Prostate gland (tissue), 2 donors: ENCODE results near the gene TRIM56. TPM values are rescaled to one million over a fixed set of nuclear protein-coding genes. Genes with fewer than 3 reads are reported as not detected.
"Not testable (repeated sequence)": the region's sequence is repeated elsewhere in the genome, so short reads cannot be mapped to it uniquely, and the experiment has no call there.

Source experiments
- DNase-seq: peaks from one replicate; pipeline ENCODE4 v3.0.0-alpha.2; 2019; ENCODE audit warnings: low spot score
- H3K27ac ChIP-seq, 2 donors: fragments of 200-600 bp; sonication (generic); 2 replicates each; pipeline ENCODE4 v1.5.1; 2017 to 2019
- H3K27me3 ChIP-seq: fragments of 200-600 bp; sonication (generic); replicated peaks from 2 replicates; pipeline ENCODE4 v1.5.1; 2019; ENCODE audit not compliant: insufficient read depth
- H3K36me3 ChIP-seq, 2 donors: fragments of 200-600 bp; sonication (generic); 1 replicate in 1 of 2; 2 replicates in 1 of 2; pipeline versions ENCODE4 v1.5.1 to v1.8.1; 2017 to 2019
- H3K4me1 ChIP-seq: fragments of 200-600 bp; sonication (generic); replicated peaks from 2 replicates; pipeline ENCODE4 v1.5.1; 2019
- H3K4me3 ChIP-seq, 2 donors: fragments of 200-600 bp; sonication (generic); 2 replicates each; pipeline ENCODE4 v1.5.1; 2017 to 2019
- H3K9me3 ChIP-seq: fragments of 200-600 bp; sonication (generic); 2 replicates; pipeline ENCODE4 v1.5.1; 2017
- CTCF ChIP-seq, 4 experiments: fragments of 200-600 bp in 2 of 4; fragments of 450-650 bp in 2 of 4; sonication (generic) in 2 of 4; IDR thresholded peaks; 1 replicate in 3 of 4; 2 replicates in 1 of 4; pipeline ENCODE4 v1.5.1; 2016 to 2019; ENCODE audit warnings: antibody characterized with exemption in 4 of 4, mild to moderate bottlenecking in 2 of 4, moderate library complexity in 2 of 4
- POLR2A ChIP-seq: fragments of 450-650 bp; IDR thresholded peaks from one replicate; pipeline ENCODE4 v1.6.1; 2016; ENCODE audit warnings: antibody characterized with exemption, mild to moderate bottlenecking
- POLR2AphosphoS5 ChIP-seq: sonication (generic); formaldehyde crosslinking; IDR thresholded peaks from one replicate; pipeline ENCODE4 v1.6.1; 2017; ENCODE audit warnings: antibody characterized with exemption
- WGBS: methylation state at CpG from one replicate; pipeline ENCODE4 v1.1.5; 2018; 5-methylcytosine and 5-hydroxymethylcytosine counted together
- intact Hi-C: fragments of 100-400 bp; cut with DNase I; formaldehyde crosslinking; loops from one replicate; pipeline ENCODE4 v1.14.2; 2022
- total RNA-seq, 2 donors: library from RNA; depleted of rRNA; stranded (reverse); fragments of >200 nt; gene quantifications; one replicate each; pipeline ENCODE4 v1.1.0, GENCODE V29; 2016

TRIM56 gene
- total RNA-seq, 2 donors from 2014 or later: 32.0 to 36.1 TPM

- no peak overlapping the region for H3K27ac ChIP-seq
- no peaks in the 10 kb centered on the region for H3K4me1 ChIP-seq
- no peak overlapping the region for H3K4me3 ChIP-seq
- TF ChIP-seq CTCF (IDR thresholded peaks at IDR 0.05) (no peak), POLR2AphosphoS5 (no peak), POLR2A (no peak)
- no peaks in the 10 kb centered on the region for H3K9me3 ChIP-seq
- H3K27me3 ChIP-seq: no peaks in the 10 kb centered on the region
- no peak for DNase-seq
- WGBS: 70% methylated on average over 4 of the region's 4 CpGs
- intact Hi-C loops: no loop called here
- no peaks in the 10 kb centered on the region for H3K36me3 ChIP-seq
Observed at GRCh38 chr7:101097561-101097960, 12.3 kb downstream of the TRIM56 start.

- Histone ChIP-seq H3K36me3 (no peaks in the 10 kb centered on the region), H3K27me3 (no peaks in the 10 kb centered on the region), H3K4me3 (no peak overlapping the region), H3K27ac (peak overlapping the region; percentile 51 to 63), H3K9me3 (no peaks in the 10 kb centered on the region), H3K4me1 (no peaks in the 10 kb centered on the region)
- intact Hi-C loops: no loop called here
- whole genome bisulfite sequencing: 18% methylated on average over 26 of the region's 26 CpGs
- peak; percentile 85 for TF ChIP-seq POLR2AphosphoS5
- no peak for TF ChIP-seq CTCF (IDR thresholded peaks at IDR 0.05)
- DNase-seq: peak; percentile 75
Observed at GRCh38 chr7:101099969-101100781, 14.9 kb downstream of the TRIM56 start.

- WGBS: 95% methylated on average over 18 of the region's 18 CpGs
- Histone ChIP-seq H3K36me3 (no peaks in the 10 kb centered on the region), H3K9me3 (no peaks in the 10 kb centered on the region), H3K4me1 (no peaks in the 10 kb centered on the region), H3K27ac (peak overlapping the region; percentile 51 to 63), H3K4me3 (no peak overlapping the region), H3K27me3 (no peaks in the 10 kb centered on the region)
- TF ChIP-seq POLR2AphosphoS5 (no peak), POLR2A (no peak), CTCF (IDR thresholded peaks at IDR 0.05) (no peak)
- intact Hi-C loops: no loop called here
- DNase-seq: no peak
Observed at GRCh38 chr7:101100858-101101847, 15.9 kb downstream of the TRIM56 start.

GRCh38 chr7:101102026-101102425 lies 16.7 kb downstream of the TRIM56 start:
- Histone ChIP-seq H3K27ac (no peak overlapping the region), H3K4me1 (no peaks in the 10 kb centered on the region), H3K36me3 (no peaks in the 10 kb centered on the region), H3K27me3 (no peaks in the 10 kb centered on the region), H3K9me3 (no peaks in the 10 kb centered on the region), H3K4me3 (no peak overlapping the region)
- TF ChIP-seq POLR2AphosphoS5: no peak
- WGBS: 95% methylated on average over 6 of the region's 6 CpGs
- intact Hi-C loops: no loop called here
- no peak for DNase-seq

GRCh38 chr7:101103701-101104100 lies 18.4 kb downstream of the TRIM56 start:
- H3K4me3 ChIP-seq, H3K36me3 ChIP-seq, intact Hi-C loops, H3K27me3 ChIP-seq, H3K4me1 ChIP-seq, H3K9me3 ChIP-seq, H3K27ac ChIP-seq, DNase-seq: not testable (repeated sequence)
- WGBS: 92% methylated on average over 10 of the region's 10 CpGs
